KMS-11 (cell line): ENCODE results near the gene KCTD1.

Experiments used
- H2AFZ ChIP-seq: fragments of 200-600 bp; sonication (generic); 2 replicates; pipeline ENCODE4 v1.6.1; 2016; ENCODE audit warnings: antibody characterized with exemption, mixed run types, low read depth
- H3K27ac ChIP-seq: fragments of 200-600 bp; sonication (generic); 2 replicates; pipeline ENCODE4 v1.6.1; 2016; ENCODE audit warnings: mild to moderate bottlenecking, mixed run types
- H3K27me3 ChIP-seq: fragments of 200-600 bp; sonication (generic); 2 replicates; pipeline ENCODE4 v1.6.1; 2017; ENCODE audit warnings: mild to moderate bottlenecking, low read depth, mixed run types, moderate library complexity; ENCODE audit not compliant: insufficient read depth
- H3K36me3 ChIP-seq: fragments of 200-600 bp; sonication (generic); 2 replicates; pipeline ENCODE4 v1.6.1; 2017; ENCODE audit warnings: mild to moderate bottlenecking, mixed run types; ENCODE audit not compliant: insufficient read depth
- H3K4me1 ChIP-seq: fragments of 200-600 bp; sonication (generic); 2 replicates; pipeline ENCODE4 v1.6.1; 2016; ENCODE audit warnings: mild to moderate bottlenecking, low read depth, mixed run types; ENCODE audit not compliant: poor library complexity, severe bottlenecking
- H3K4me2 ChIP-seq: fragments of 200-600 bp; sonication (generic); 2 replicates; pipeline ENCODE4 v1.7.0; 2016; ENCODE audit warnings: mild to moderate bottlenecking, mixed run types
- H3K4me3 ChIP-seq: fragments of 200-600 bp; sonication (generic); IDR thresholded peaks from 2 replicates; pipeline ENCODE4 v1.6.1; 2017; ENCODE audit warnings: low read depth, low read length, mixed read lengths; ENCODE audit not compliant: insufficient read depth
- H3K79me2 ChIP-seq: fragments of 200-600 bp; sonication (generic); 2 replicates; pipeline ENCODE4 v1.6.1; 2016; ENCODE audit warnings: low read depth, mixed run types; ENCODE audit not compliant: insufficient read depth
- H3K9ac ChIP-seq: fragments of 200-600 bp; sonication (generic); 2 replicates; pipeline ENCODE4 v1.6.1; 2016; ENCODE audit warnings: mild to moderate bottlenecking, mixed run types
- H4K20me1 ChIP-seq: fragments of 200-600 bp; sonication (generic); 2 replicates; pipeline ENCODE4 v1.6.1; 2016; ENCODE audit warnings: mild to moderate bottlenecking, mixed run types; ENCODE audit not compliant: insufficient read depth
- TF ChIP-seq, protein P1 (sequence below): fragments of 200-600 bp; sonication (generic); conservative IDR thresholded peaks from 2 replicates; pipeline ENCODE4 v1.6.1; 2017; ENCODE audit warnings: low read depth, mild to moderate bottlenecking, antibody characterized with exemption, low read length, moderate library complexity, mixed read lengths

The KCTD1 gene

DNA sequence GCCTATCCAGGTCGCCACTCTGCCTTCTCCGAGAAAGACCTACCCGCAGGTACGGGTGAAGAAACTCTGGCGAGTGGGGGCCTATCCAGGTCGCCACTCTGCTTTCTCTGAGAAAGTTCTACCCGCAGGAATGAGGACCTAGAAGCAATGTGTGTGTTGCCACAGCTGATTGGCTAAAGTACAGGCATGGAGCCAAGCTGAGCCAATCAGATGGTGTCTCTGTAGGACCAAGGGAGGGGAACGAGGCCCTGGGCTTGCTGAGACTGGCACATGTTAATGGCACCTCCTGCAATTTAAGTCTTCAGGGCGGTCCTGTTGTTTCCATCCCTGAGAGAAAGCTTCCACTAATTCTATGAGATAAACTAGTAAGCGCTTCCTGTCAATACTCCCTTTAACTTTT is 82.3 kb downstream of the KCTD1 start:
- Histone ChIP-seq H3K4me2 (no peak overlapping the region), H3K27me3 (no peaks in the 10 kb centered on the region), H3K4me3 (no peak overlapping the region), H2AFZ (no peak overlapping the region), H3K27ac (no peak overlapping the region), H3K4me1 (peaks cover 26% of the 10 kb centered on the region), H3K9ac (no peak overlapping the region), H3K79me2 (no peaks in the 10 kb centered on the region), H4K20me1 (no peaks in the 10 kb centered on the region), H3K36me3 (no peaks in the 10 kb centered on the region)
- TF ChIP-seq, protein P1, sequence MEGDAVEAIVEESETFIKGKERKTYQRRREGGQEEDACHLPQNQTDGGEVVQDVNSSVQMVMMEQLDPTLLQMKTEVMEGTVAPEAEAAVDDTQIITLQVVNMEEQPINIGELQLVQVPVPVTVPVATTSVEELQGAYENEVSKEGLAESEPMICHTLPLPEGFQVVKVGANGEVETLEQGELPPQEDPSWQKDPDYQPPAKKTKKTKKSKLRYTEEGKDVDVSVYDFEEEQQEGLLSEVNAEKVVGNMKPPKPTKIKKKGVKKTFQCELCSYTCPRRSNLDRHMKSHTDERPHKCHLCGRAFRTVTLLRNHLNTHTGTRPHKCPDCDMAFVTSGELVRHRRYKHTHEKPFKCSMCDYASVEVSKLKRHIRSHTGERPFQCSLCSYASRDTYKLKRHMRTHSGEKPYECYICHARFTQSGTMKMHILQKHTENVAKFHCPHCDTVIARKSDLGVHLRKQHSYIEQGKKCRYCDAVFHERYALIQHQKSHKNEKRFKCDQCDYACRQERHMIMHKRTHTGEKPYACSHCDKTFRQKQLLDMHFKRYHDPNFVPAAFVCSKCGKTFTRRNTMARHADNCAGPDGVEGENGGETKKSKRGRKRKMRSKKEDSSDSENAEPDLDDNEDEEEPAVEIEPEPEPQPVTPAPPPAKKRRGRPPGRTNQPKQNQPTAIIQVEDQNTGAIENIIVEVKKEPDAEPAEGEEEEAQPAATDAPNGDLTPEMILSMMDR, result no peak

DNA sequence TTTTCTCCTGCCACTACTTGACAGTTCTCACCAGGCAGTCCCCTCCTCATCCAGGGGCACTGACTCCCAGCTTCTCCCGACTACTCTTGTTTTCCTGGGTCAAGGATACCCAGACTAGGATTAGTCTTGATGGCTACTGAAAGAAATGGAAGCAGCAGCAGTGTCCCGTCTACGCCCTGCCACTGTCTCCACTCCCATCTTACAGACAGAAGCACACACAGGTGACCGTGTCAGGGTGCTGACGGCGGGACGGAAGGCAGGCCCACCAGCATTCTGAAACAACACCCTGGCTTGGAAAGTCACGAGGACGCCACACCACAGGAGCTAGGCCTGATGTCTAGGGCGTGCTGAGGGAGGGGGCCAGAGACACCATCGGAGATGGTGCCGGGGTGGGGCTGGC is 82.9 kb downstream of the KCTD1 start:
- no peaks in the 10 kb centered on the region for H3K27me3 ChIP-seq
- H3K4me3 ChIP-seq, result no peak overlapping the region
- no peak overlapping the region for H3K27ac ChIP-seq
- no peaks in the 10 kb centered on the region for H3K36me3 ChIP-seq
- no peak overlapping the region for H2AFZ ChIP-seq
- H3K4me1 ChIP-seq, result peaks cover 32% of the 10 kb centered on the region
- TF ChIP-seq, protein P1, result no peak
- H3K79me2 ChIP-seq, result no peaks in the 10 kb centered on the region
- H4K20me1 ChIP-seq, result no peaks in the 10 kb centered on the region
- H3K4me2 ChIP-seq, result no peak overlapping the region
- H3K9ac ChIP-seq, result no peak overlapping the region

DNA sequence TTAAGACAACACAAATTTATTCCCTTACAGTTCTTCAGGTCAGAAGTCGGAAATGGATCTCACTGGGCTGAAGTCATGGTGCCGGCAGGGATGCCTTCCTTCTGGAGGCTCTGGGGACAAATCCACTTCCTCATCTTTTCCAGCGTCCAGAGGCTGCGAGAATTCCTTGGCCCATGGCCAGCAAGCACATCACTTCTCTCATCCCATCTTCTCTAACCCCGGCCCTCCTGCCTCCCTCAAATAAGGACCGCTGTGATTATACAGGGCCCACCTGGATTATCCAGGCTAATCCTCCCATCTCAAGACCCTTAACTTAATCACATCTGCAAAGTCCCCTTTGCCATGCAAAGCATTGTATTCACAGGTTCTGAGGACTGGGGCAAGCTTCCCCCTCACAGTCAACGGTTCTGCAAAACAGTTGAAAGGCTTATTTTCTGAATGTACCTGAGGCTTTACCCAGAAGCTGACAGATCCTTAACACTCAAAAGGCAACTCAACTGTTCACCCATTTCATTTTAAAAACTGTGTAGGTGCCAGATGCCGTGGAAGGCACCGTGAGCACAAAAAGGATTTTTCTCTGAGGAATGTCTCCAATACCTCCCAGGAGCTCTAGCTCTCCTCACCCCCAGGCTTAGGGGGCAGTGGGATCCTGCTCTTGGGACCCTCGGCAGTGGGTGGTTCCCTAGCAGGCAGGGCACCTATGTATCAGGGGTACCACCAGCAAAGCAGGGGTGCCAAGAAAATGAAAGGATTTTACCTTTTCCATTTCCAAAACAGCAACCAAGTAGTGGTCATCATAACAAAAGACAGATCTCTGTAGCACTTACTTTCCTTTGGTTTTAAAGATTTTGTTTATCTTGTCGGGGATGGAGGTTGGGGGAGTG is 84.0 kb downstream of the KCTD1 start:
- no peak overlapping the region for H2AFZ ChIP-seq
- TF ChIP-seq, protein P1, result no peak
- H3K27ac ChIP-seq, result no peak overlapping the region
- H3K79me2 ChIP-seq, result no peaks in the 10 kb centered on the region
- no peak overlapping the region for H3K4me3 ChIP-seq
- H3K36me3 ChIP-seq, result no peaks in the 10 kb centered on the region
- peaks cover 42% of the 10 kb centered on the region for H3K4me1 ChIP-seq
- H3K4me2 ChIP-seq, result no peak overlapping the region
- no peaks in the 10 kb centered on the region for H4K20me1 ChIP-seq
- H3K27me3 ChIP-seq, result no peaks in the 10 kb centered on the region
- no peak overlapping the region for H3K9ac ChIP-seq

DNA sequence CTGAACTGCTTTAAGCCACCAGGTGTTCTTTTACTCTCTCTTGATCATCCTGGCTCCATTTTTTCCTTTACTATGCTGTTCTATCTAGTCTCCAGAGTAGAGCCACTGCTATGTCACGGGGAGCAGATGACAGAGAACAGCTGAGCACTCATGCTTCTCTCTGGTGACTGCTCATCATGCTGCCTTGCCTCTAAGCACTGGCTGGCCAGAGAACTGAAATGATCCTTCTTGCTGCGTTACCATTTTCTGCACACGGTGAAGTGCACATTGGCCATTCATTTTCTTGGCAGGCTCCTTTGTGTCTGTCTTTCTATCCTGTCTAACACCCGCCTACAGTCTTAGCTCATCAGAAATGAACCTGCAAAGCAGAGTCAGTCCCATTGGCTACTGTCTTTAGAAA is 86.0 kb downstream of the KCTD1 start:
- no peak overlapping the region for H2AFZ ChIP-seq

More for the DNA sequence above, 86.0 kb downstream of the KCTD1 start:
- Histone ChIP-seq H3K36me3 (no peaks in the 10 kb centered on the region), H3K4me3 (no peak overlapping the region), H3K9ac (no peak overlapping the region), H3K4me2 (no peak overlapping the region), H4K20me1 (no peaks in the 10 kb centered on the region), H3K4me1 (peaks cover 52% of the 10 kb centered on the region), H3K27me3 (no peaks in the 10 kb centered on the region), H3K79me2 (no peaks in the 10 kb centered on the region), H3K27ac (peak overlapping the region; percentile 65; the same call in 1 of the 2 replicates)
- TF ChIP-seq, protein P1, result no peak
